ENCODE results near the gene SMC5. TPM values are rescaled to one million over a fixed set of nuclear protein-coding genes. Genes with fewer than 3 reads are reported as not detected.

Gene SMC5
- total RNA-seq, 1 donor from 2014 or later = 27.4 TPM

DNA sequence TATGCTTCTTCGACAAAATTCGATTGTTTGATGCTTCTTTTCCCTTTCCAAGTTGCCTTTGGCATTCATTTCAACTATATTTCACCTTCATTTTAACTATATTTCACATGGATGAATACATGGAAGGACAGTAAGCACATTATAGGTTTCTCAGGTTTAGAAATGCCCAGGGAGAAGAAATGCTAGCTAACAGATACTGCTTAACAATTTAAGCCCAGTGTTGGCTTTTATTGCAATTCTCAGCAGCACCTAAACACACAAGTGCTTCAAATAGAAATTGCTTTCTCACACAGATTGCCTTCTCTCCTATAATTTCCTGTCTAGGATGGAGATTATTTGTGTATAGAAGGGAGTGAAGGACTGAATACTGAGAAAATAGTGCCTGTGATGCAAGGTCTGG lies 30.2 kb upstream of the SMC5 start:
- Histone ChIP-seq H3K4me1 (ENCODE audit: insufficient read depth, low read length) (no peaks in the 10 kb centered on the region), H2AFZ (ENCODE audit: low read depth, low read length) (no peak overlapping the region), H3K4me3 (ENCODE audit: insufficient read depth, low read depth, low read length) (no peak overlapping the region), H4K20me1 (ENCODE audit: insufficient read depth, low read length) (no peaks in the 10 kb centered on the region), H3K9ac (ENCODE audit: low read length) (no peak overlapping the region), H3K9me3 (ENCODE audit: insufficient read depth, low read depth, low read length) (no peaks in the 10 kb centered on the region), H3K36me3 (ENCODE audit: insufficient read depth, low read length) (no peaks in the 10 kb centered on the region), H3K79me2 (ENCODE audit: insufficient read depth, low read length) (no peaks in the 10 kb centered on the region), H3K27ac (ENCODE audit: low read depth, low read length) (no peak overlapping the region), H3K27me3 (ENCODE audit: insufficient read depth, low read length) (no peaks in the 10 kb centered on the region), H3K4me2 (ENCODE audit: low read length) (no peak overlapping the region)
- H3K4me1 Mint-ChIP-seq (ENCODE audit: low read depth, unreplicated experiment) = peaks cover 15% of the 10 kb centered on the region
- FAIRE-seq (no peak), DNase-seq (ENCODE audit: low read depth) (no peak)
- H3K4me3 Mint-ChIP-seq (ENCODE audit: unreplicated experiment) = no peak overlapping the region
- no peak overlapping the region for H3K27ac Mint-ChIP-seq (ENCODE audit: unreplicated experiment)
- H3K9me3 Mint-ChIP-seq (ENCODE audit: unreplicated experiment) = peaks cover 1% of the 10 kb centered on the region
- peaks cover 14% of the 10 kb centered on the region for H3K36me3 Mint-ChIP-seq (ENCODE audit: low read depth, unreplicated experiment)
- H3K27me3 Mint-ChIP-seq (ENCODE audit: low read depth, unreplicated experiment) = no peaks in the 10 kb centered on the region
- TF ChIP-seq EZH2 (IDR thresholded peaks at IDR 0.05; ENCODE audit: insufficient read depth, low read length) = no peak
- TF ChIP-seq, protein P1, sequence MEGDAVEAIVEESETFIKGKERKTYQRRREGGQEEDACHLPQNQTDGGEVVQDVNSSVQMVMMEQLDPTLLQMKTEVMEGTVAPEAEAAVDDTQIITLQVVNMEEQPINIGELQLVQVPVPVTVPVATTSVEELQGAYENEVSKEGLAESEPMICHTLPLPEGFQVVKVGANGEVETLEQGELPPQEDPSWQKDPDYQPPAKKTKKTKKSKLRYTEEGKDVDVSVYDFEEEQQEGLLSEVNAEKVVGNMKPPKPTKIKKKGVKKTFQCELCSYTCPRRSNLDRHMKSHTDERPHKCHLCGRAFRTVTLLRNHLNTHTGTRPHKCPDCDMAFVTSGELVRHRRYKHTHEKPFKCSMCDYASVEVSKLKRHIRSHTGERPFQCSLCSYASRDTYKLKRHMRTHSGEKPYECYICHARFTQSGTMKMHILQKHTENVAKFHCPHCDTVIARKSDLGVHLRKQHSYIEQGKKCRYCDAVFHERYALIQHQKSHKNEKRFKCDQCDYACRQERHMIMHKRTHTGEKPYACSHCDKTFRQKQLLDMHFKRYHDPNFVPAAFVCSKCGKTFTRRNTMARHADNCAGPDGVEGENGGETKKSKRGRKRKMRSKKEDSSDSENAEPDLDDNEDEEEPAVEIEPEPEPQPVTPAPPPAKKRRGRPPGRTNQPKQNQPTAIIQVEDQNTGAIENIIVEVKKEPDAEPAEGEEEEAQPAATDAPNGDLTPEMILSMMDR (IDR thresholded peaks at IDR 0.05; ENCODE audit: insufficient read depth, low read depth, low read length) = no peak

DNA sequence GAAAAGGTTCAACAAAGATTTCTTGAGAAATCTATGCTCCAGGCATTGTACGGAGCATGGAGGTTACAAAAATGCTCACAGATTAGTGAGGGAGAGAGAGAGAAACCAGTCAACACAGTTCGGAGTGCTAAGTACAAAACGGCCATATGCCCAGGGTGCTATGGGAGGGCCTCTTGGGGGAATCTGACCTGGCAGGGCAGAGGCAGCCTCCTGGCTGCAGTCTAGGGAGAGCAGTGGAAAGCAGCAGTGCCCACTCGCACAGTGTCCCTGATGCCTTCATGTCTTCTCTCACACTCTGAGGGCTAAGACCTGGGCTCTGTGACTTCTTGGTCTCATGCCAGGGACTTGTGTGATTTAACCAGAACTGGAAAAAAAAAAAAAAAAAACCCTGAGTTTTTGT lies 29.8 kb upstream of the SMC5 start:
- FAIRE-seq = no peak
- peaks cover 17% of the 10 kb centered on the region for H3K36me3 Mint-ChIP-seq (ENCODE audit: low read depth, unreplicated experiment)
- H3K9ac ChIP-seq (ENCODE audit: low read length) = no peak overlapping the region

DNA sequence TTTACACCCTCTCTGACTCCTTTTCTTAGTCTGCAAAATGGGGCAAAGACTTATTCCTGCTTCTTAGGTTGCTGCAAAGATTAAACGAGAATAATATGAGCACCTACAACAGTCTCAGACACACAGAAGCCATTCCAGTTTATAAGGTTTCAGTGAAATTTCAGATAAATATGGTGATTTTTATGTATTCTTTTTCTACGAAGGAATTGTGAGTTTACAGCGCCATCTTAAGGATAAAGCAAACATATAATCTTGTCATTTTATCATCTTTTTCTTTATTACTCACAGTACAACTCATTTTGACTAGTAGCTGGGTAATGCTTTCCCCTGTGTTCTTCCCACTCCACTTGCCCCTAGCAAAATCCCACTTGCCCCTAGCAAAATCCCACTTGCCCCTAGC lies 29.2 kb upstream of the SMC5 start:
- no peaks in the 10 kb centered on the region for H3K27me3 Mint-ChIP-seq (ENCODE audit: low read depth, unreplicated experiment)
- H3K9me3 Mint-ChIP-seq (ENCODE audit: unreplicated experiment) = peaks cover 5% of the 10 kb centered on the region
- H3K4me1 Mint-ChIP-seq (ENCODE audit: low read depth, unreplicated experiment) = peaks cover 15% of the 10 kb centered on the region
- H3K79me2 ChIP-seq (ENCODE audit: insufficient read depth, low read length) = no peaks in the 10 kb centered on the region
- H4K20me1 ChIP-seq (ENCODE audit: insufficient read depth, low read length) = no peaks in the 10 kb centered on the region
- TF ChIP-seq, protein P1 (IDR thresholded peaks at IDR 0.05; ENCODE audit: insufficient read depth, low read depth, low read length) = peak; percentile 32
- no peak for TF ChIP-seq EZH2 (IDR thresholded peaks at IDR 0.05; ENCODE audit: insufficient read depth, low read length)
- peak; percentile 12 for DNase-seq (ENCODE audit: low read depth)
- peak overlapping the region; percentile 28 for H3K27ac Mint-ChIP-seq (ENCODE audit: unreplicated experiment)
- H3K4me2 ChIP-seq (ENCODE audit: low read length) = no peak overlapping the region
- no peaks in the 10 kb centered on the region for H3K27me3 ChIP-seq (ENCODE audit: insufficient read depth, low read length)
- no peak overlapping the region for H3K4me3 ChIP-seq (ENCODE audit: insufficient read depth, low read depth, low read length)
- peak; percentile 80 for FAIRE-seq
- H3K36me3 Mint-ChIP-seq (ENCODE audit: low read depth, unreplicated experiment) = peaks cover 17% of the 10 kb centered on the region
- H3K36me3 ChIP-seq (ENCODE audit: insufficient read depth, low read length) = no peaks in the 10 kb centered on the region
- H3K4me1 ChIP-seq (ENCODE audit: insufficient read depth, low read length) = no peaks in the 10 kb centered on the region
- H3K27ac ChIP-seq (ENCODE audit: low read depth, low read length) = no peak overlapping the region
- H3K9me3 ChIP-seq (ENCODE audit: insufficient read depth, low read depth, low read length) = no peaks in the 10 kb centered on the region
- no peak overlapping the region for H2AFZ ChIP-seq (ENCODE audit: low read depth, low read length)
- no peak overlapping the region for H3K9ac ChIP-seq (ENCODE audit: low read length)
- H3K4me3 Mint-ChIP-seq (ENCODE audit: unreplicated experiment) = no peak overlapping the region

More for the DNA sequence above, 29.8 kb upstream of the SMC5 start:
- no peaks in the 10 kb centered on the region for H3K27me3 Mint-ChIP-seq (ENCODE audit: low read depth, unreplicated experiment)
- H3K4me3 Mint-ChIP-seq (ENCODE audit: unreplicated experiment) = no peak overlapping the region
- Histone ChIP-seq H3K27me3 (ENCODE audit: insufficient read depth, low read length) (no peaks in the 10 kb centered on the region), H3K79me2 (ENCODE audit: insufficient read depth, low read length) (no peaks in the 10 kb centered on the region), H2AFZ (ENCODE audit: low read depth, low read length) (no peak overlapping the region), H3K4me3 (ENCODE audit: insufficient read depth, low read depth, low read length) (no peak overlapping the region), H3K27ac (ENCODE audit: low read depth, low read length) (no peak overlapping the region), H4K20me1 (ENCODE audit: insufficient read depth, low read length) (no peaks in the 10 kb centered on the region), H3K4me2 (ENCODE audit: low read length) (no peak overlapping the region), H3K36me3 (ENCODE audit: insufficient read depth, low read length) (no peaks in the 10 kb centered on the region), H3K9me3 (ENCODE audit: insufficient read depth, low read depth, low read length) (no peaks in the 10 kb centered on the region), H3K4me1 (ENCODE audit: insufficient read depth, low read length) (no peaks in the 10 kb centered on the region)
- peaks cover 15% of the 10 kb centered on the region for H3K4me1 Mint-ChIP-seq (ENCODE audit: low read depth, unreplicated experiment)
- DNase-seq (ENCODE audit: low read depth) = no peak
- H3K27ac Mint-ChIP-seq (ENCODE audit: unreplicated experiment) = no peak overlapping the region
- TF ChIP-seq, protein P1 (IDR thresholded peaks at IDR 0.05; ENCODE audit: insufficient read depth, low read depth, low read length) = no peak
- TF ChIP-seq EZH2 (IDR thresholded peaks at IDR 0.05; ENCODE audit: insufficient read depth, low read length) = no peak
- peaks cover 5% of the 10 kb centered on the region for H3K9me3 Mint-ChIP-seq (ENCODE audit: unreplicated experiment)
